ENCODE data around the gene TMEM219. TPM values are rescaled to one million over a fixed set of nuclear protein-coding genes. Genes with fewer than 3 reads are reported as not detected.

TMEM219 gene
- total RNA-seq, 6 donors from 2014 or later = 95.4 to 187 (median 139) TPM

GRCh38 chr16:29987371-29988085 is 25.6 kb downstream of the TMEM219 start:
- peak overlapping the region; percentile 73 to 86 (median 80) for H3K27ac ChIP-seq
- H3K4me3 ChIP-seq = peak overlapping the region in 3 of 4 donors; percentile 14 to 40 (median 32)
- H3K9me3 ChIP-seq = no peaks in the 10 kb centered on the region
- DNase-seq (peak in 1 of 2 donors; percentile 77), ATAC-seq (ENCODE audit: low FRiP score in 2 of 2) (no peak)
- 95 to 96% methylated on average over 12 to 30 of the region's 35 CpGs for WGBS, 2 donors
- no peaks in the 10 kb centered on the region for H3K27me3 ChIP-seq
- no peak for TF ChIP-seq CTCF (IDR thresholded peaks at IDR 0.05)
- no peak for TF ChIP-seq POLR2AphosphoS5 (IDR thresholded peaks at IDR 0.05)
- TF ChIP-seq POLR2A (IDR thresholded peaks at IDR 0.05) = no peak
- TF ChIP-seq EP300 (IDR thresholded peaks at IDR 0.05) = no peak
- H3K4me1 ChIP-seq = peaks cover 4 to 79% (median 53%) of the 10 kb centered on the region in 4 donors
- peaks cover 49 to 100% (median 87%) of the 10 kb centered on the region in 4 donors for H3K36me3 ChIP-seq

GRCh38 chr16:29988346-29989075 is 26.6 kb downstream of the TMEM219 start:
- Histone ChIP-seq H3K27ac (peak overlapping the region; percentile 73 to 86 (median 80)), H3K27me3 (no peaks in the 10 kb centered on the region), H3K4me3 (peak overlapping the region in 3 of 4 donors; percentile 14 to 40 (median 32)), H3K4me1 (peaks cover 4 to 69% (median 51%) of the 10 kb centered on the region in 4 donors), H3K9me3 (no peaks in the 10 kb centered on the region), H3K36me3 (peaks cover 45 to 100% (median 87%) of the 10 kb centered on the region in 4 donors)
- 75 to 76% methylated on average over 15 to 16 of the region's 17 CpGs for WGBS, 2 donors
- no peak for TF ChIP-seq POLR2A (IDR thresholded peaks at IDR 0.05)
- TF ChIP-seq POLR2AphosphoS5 (IDR thresholded peaks at IDR 0.05) = no peak
- no peak for TF ChIP-seq EP300 (IDR thresholded peaks at IDR 0.05)
- no peak for TF ChIP-seq CTCF (IDR thresholded peaks at IDR 0.05)
- DNase-seq (peak in 1 of 2 donors; percentile 29), ATAC-seq (ENCODE audit: low FRiP score in 2 of 2) (no peak)

- DNase-seq = peak in 1 of 2 donors; percentile 87
- Histone ChIP-seq H3K36me3 (peaks cover 40 to 96% (median 82%) of the 10 kb centered on the region in 4 donors), H3K9me3 (no peaks in the 10 kb centered on the region), H3K4me3 (peak overlapping the region in 3 of 4 donors; percentile 14 to 40 (median 32)), H3K27me3 (no peaks in the 10 kb centered on the region), H3K4me1 (peaks cover 10 to 70% (median 52%) of the 10 kb centered on the region in 4 donors), H3K27ac (peak overlapping the region; percentile 73 to 86 (median 80))
- peak; percentile 15 to 74 for ATAC-seq (ENCODE audit: low FRiP score in 2 of 2)
- WGBS, 2 donors = 66 to 79% methylated on average over 23 of the region's 23 CpGs
- TF ChIP-seq POLR2AphosphoS5 (IDR thresholded peaks at IDR 0.05) (peak in 1 of 2 donors; percentile 22), CTCF (IDR thresholded peaks at IDR 0.05) (no peak), EP300 (IDR thresholded peaks at IDR 0.05) (no peak), POLR2A (IDR thresholded peaks at IDR 0.05) (peak in 1 of 4 donors; percentile 56)
These were observed 27.4 kb downstream of the TMEM219 start for GRCh38 chr16:29989111-29989858.

- H3K27ac ChIP-seq = peak overlapping the region; percentile 73 to 92 (median 80)
- TF ChIP-seq CTCF (IDR thresholded peaks at IDR 0.05) = no peak
- no peak for TF ChIP-seq POLR2A (IDR thresholded peaks at IDR 0.05)
- TF ChIP-seq POLR2AphosphoS5 (IDR thresholded peaks at IDR 0.05) = no peak
- TF ChIP-seq EP300 (IDR thresholded peaks at IDR 0.05) = no peak
- 56 to 80% methylated on average over 2 of the region's 2 CpGs for WGBS, 2 donors
- peaks cover 17 to 76% (median 59%) of the 10 kb centered on the region in 4 donors for H3K4me1 ChIP-seq
- DNase-seq (peak in 1 of 2 donors; percentile 70), ATAC-seq (ENCODE audit: low FRiP score in 2 of 2) (peak in 1 of 2 donors; percentile 72)
- peak overlapping the region in 1 of 4 donors; percentile 40 for H3K4me3 ChIP-seq
- H3K9me3 ChIP-seq = no peaks in the 10 kb centered on the region
- no peaks in the 10 kb centered on the region for H3K27me3 ChIP-seq
- H3K36me3 ChIP-seq = peaks cover 35 to 88% (median 75%) of the 10 kb centered on the region in 4 donors
These were observed 28.2 kb downstream of the TMEM219 start for GRCh38 chr16:29990034-29990433.
